Breast epithelium (tissue), 4 donors: Measurements from ENCODE around the gene GAD2. TPM values are rescaled to one million over a fixed set of nuclear protein-coding genes. Genes with fewer than 3 reads are reported as not detected.

ENCODE experiments used
- DNase-seq, 2 donors: peaks; one replicate each; pipeline ENCODE4 v3.0.0-alpha.2; 2019; ENCODE audit warnings: low spot score in 2 of 2
- H3K27ac ChIP-seq, 2 donors: fragments of 200-600 bp; sonication (generic) in 1 of 2; one replicate each; pipeline ENCODE4 v1.5.1; 2016 to 2019; ENCODE audit warnings: mild to moderate bottlenecking in 1 of 2
- H3K27me3 ChIP-seq, 2 donors: fragments of 200-600 bp; sonication (generic) in 1 of 2; one replicate each; pipeline versions ENCODE4 v1.5.1 to v1.6.0; 2017 to 2019; ENCODE audit warnings: control low read depth in 1 of 2, mild to moderate bottlenecking in 1 of 2
- H3K36me3 ChIP-seq: fragments of 200-600 bp; one replicate; pipeline ENCODE4 v1.5.1; 2019
- H3K4me1 ChIP-seq, 2 donors: fragments of 200-600 bp; sonication (generic); one replicate each; pipeline ENCODE4 v1.5.1; 2016 to 2019; ENCODE audit warnings: control low read depth in 1 of 2
- H3K4me3 ChIP-seq, 3 donors: fragments of 200-600 bp; sonication (generic); 1 replicate in 2 of 3; 2 replicates in 1 of 3; pipeline ENCODE4 v1.5.1; 2016 to 2019; ENCODE audit warnings: mild to moderate bottlenecking in 3 of 3, moderate library complexity in 2 of 3
- H3K9me3 ChIP-seq, 2 donors: fragments of 200-600 bp; sonication (generic) in 1 of 2; one replicate each; pipeline ENCODE4 v1.5.1; 2016 to 2019; ENCODE audit warnings: control low read depth in 1 of 2
- POLR2A ChIP-seq: fragments of 450-650 bp; IDR thresholded peaks from one replicate; pipeline ENCODE4 v1.6.1; 2016; ENCODE audit warnings: antibody characterized with exemption, mild to moderate bottlenecking, moderate library complexity
- POLR2AphosphoS5 ChIP-seq, 3 donors: sonication (generic); formaldehyde crosslinking; IDR thresholded peaks; one replicate each; pipeline ENCODE4 v1.6.1; 2017; ENCODE audit warnings: antibody characterized with exemption in 3 of 3
- intact Hi-C: fragments of 100-400 bp; cut with DNase I; formaldehyde crosslinking; loops from one replicate; pipeline ENCODE4 v1.15.1; 2023; ENCODE audit warnings: low total_unique reads
- total RNA-seq, 3 donors: library from RNA; depleted of rRNA; stranded (reverse); fragments of >200 nt; gene quantifications; one replicate each; pipeline ENCODE4 v1.1.0, GENCODE V29; 2016
- TF ChIP-seq, protein P1 (sequence below), 3 donors: fragments of 450-650 bp; IDR thresholded peaks; one replicate each; pipeline ENCODE4 v1.5.1; 2016 to 2017; ENCODE audit warnings: antibody characterized with exemption in 3 of 3, mild to moderate bottlenecking in 3 of 3, moderate library complexity in 3 of 3

GAD2 gene
- total RNA-seq, 3 donors from 2014 or later = not detected

DNA sequence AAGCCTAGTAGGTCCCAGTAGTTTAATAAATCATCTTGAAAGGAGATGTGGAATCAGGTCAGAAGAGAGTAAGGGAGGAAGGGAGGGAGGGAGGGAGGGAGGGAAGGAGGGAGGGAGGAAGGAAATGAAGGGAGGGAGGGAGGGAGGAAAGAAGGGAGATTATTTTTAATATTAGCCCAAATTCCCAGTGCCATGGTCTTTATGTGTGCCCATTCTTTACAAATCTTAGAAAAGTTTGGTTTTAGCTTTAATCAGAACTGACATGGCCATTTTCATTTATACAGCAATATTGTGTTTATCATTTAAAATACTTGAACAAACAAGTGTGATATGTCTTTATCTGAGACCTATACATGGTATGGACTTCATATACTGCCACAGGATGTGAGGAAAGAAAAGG lies 86.8 kb downstream of the GAD2 start:
- Histone ChIP-seq H3K27me3 (no peaks in the 10 kb centered on the region), H3K36me3 (no peaks in the 10 kb centered on the region), H3K27ac (no peak overlapping the region), H3K4me1 (no peaks in the 10 kb centered on the region), H3K4me3 (no peak overlapping the region), H3K9me3 (no peaks in the 10 kb centered on the region)
- no peak for DNase-seq
- TF ChIP-seq POLR2A = no peak
- TF ChIP-seq, protein P1, sequence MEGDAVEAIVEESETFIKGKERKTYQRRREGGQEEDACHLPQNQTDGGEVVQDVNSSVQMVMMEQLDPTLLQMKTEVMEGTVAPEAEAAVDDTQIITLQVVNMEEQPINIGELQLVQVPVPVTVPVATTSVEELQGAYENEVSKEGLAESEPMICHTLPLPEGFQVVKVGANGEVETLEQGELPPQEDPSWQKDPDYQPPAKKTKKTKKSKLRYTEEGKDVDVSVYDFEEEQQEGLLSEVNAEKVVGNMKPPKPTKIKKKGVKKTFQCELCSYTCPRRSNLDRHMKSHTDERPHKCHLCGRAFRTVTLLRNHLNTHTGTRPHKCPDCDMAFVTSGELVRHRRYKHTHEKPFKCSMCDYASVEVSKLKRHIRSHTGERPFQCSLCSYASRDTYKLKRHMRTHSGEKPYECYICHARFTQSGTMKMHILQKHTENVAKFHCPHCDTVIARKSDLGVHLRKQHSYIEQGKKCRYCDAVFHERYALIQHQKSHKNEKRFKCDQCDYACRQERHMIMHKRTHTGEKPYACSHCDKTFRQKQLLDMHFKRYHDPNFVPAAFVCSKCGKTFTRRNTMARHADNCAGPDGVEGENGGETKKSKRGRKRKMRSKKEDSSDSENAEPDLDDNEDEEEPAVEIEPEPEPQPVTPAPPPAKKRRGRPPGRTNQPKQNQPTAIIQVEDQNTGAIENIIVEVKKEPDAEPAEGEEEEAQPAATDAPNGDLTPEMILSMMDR (IDR thresholded peaks at IDR 0.05) = no peak
- TF ChIP-seq POLR2AphosphoS5 (IDR thresholded peaks at IDR 0.05) = no peak
- intact Hi-C loops = no loop called here

DNA sequence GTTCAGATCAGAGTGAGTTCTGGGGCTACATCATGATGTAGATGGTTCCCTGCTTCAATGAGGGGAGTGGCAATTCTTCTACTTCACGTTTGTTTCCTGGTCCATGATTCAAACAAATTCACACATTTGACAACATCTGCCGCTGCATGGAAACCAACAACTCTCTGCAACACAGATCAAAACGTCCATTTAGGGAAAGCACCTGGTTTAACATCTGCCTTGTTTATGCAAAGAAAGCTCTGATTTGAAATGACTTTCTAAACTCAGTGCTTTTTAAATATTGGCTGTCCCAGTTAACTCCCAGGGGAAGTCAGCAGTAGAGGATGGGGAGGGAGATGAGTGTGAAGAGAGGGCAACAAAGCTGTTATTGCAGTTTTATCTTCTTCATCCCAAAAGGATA lies 93.8 kb downstream of the GAD2 start:
- TF ChIP-seq, protein P1 (IDR thresholded peaks at IDR 0.05) = no peak
- no peak for TF ChIP-seq POLR2A
- TF ChIP-seq POLR2AphosphoS5 (IDR thresholded peaks at IDR 0.05) = no peak
- DNase-seq = no peak

DNA sequence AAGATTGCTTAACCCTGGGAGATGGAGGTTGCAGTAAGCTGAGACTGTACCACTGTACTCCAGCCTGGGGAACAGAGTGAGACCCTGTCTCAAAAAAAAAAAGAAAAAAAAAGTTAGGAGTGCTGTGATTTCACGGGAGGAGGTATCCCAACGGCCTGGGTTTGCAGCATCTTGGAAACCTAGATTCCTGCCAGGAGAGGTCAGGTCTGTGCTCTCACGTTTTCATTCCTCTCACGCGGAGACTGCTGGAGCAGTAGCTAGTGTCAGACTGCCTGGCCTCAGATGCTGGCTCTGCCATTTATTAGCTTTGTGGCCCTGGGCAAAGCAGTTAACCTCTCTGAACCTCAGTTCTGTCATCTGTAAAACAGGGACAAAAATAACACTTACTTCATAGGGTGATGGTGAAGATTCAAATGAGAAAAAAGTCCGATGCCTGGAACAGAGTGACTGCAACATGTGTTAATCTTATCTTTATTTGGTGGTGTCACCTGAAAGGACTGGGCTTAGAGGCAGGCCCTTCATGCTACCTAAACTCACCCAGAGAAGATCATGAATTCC lies 94.9 kb downstream of the GAD2 start:
- Histone ChIP-seq H3K36me3 (no peaks in the 10 kb centered on the region), H3K4me1 (no peaks in the 10 kb centered on the region), H3K9me3 (no peaks in the 10 kb centered on the region), H3K27ac (no peak overlapping the region), H3K4me3 (no peak overlapping the region), H3K27me3 (peaks cover 0 to 3% of the 10 kb centered on the region in 2 donors)
- TF ChIP-seq POLR2AphosphoS5 (IDR thresholded peaks at IDR 0.05) = no peak
- no peak for TF ChIP-seq POLR2A
- TF ChIP-seq, protein P1 (IDR thresholded peaks at IDR 0.05) = no peak
- intact Hi-C loops = no loop called here
- DNase-seq = no peak

More for the DNA sequence above, 93.8 kb downstream of the GAD2 start:
- no peaks in the 10 kb centered on the region for H3K4me1 ChIP-seq
- H3K36me3 ChIP-seq = no peaks in the 10 kb centered on the region
- no peak overlapping the region for H3K4me3 ChIP-seq
- no peaks in the 10 kb centered on the region for H3K9me3 ChIP-seq
- peaks cover 0 to 3% of the 10 kb centered on the region in 2 donors for H3K27me3 ChIP-seq
- intact Hi-C loops = no loop called here
- H3K27ac ChIP-seq = no peak overlapping the region

DNA sequence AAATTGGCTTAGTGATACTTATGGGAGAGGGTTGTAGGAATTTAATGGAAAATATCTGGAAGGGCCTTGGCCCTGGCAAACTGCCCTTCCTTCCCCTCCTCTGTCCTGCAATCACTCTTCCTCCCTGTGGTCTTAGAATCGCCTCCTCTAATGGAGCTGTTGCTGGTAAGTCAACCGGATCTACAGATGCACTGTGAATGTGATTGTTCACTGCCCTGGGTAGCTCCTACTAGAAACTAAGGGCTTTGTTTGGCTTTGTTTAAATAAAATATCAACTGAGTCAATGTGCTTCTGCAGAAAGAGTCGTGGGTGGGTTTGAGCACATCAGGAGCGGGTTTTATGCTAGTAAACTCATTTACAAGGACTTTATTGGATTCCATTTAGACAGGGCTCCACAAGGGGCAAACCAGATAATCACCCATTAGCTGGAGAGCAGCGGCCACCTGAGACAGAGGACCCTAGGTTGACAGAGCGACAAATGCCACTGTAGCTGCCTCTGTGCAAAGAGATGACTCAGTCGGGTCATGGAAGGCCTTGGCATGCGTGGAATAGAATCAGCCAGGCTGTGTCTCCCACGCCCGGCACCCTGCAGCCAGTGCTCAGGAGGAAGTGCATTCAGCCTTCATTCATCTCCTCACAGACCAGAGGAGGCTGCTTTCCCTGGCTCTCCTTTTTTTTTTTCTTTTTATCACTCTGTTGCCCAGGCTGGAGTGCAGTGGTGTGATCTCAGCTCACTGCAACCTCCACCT lies 97.9 kb downstream of the GAD2 start:
- intact Hi-C loops = no loop called here
- TF ChIP-seq POLR2AphosphoS5 (IDR thresholded peaks at IDR 0.05) (no peak), POLR2A (no peak)
- TF ChIP-seq, protein P1 (IDR thresholded peaks at IDR 0.05) = no peak

DNA sequence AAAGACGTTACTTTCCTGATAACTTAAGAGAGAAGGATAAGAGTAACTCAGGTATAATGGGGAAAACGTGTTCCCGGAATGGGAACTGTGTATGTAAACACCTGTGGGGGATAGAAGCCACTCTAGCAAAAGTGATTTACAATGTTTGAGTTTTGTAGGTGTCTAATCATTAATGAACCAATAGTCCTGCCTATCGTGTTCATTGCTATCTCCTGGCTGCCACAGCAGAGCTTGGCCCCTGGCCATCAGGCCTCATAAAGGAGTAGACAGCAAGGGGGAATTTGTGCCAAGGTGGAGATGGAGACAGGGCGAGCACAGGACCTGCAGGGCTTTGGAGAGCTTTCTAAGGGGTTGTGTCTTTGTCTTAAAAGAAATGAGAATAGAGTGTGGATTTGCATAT lies 102.1 kb downstream of the GAD2 start:
- no peaks in the 10 kb centered on the region for H3K9me3 ChIP-seq
- H3K27ac ChIP-seq = no peak overlapping the region
- intact Hi-C loops = no loop called here
- no peak for DNase-seq
- no peak overlapping the region for H3K4me3 ChIP-seq
- TF ChIP-seq, protein P1 (IDR thresholded peaks at IDR 0.05) = no peak
- TF ChIP-seq POLR2AphosphoS5 (IDR thresholded peaks at IDR 0.05) = no peak
- no peak for TF ChIP-seq POLR2A
- no peaks in the 10 kb centered on the region for H3K27me3 ChIP-seq
- no peaks in the 10 kb centered on the region for H3K4me1 ChIP-seq
- H3K36me3 ChIP-seq = no peaks in the 10 kb centered on the region

More for the DNA sequence above, 97.9 kb downstream of the GAD2 start:
- Histone ChIP-seq H3K36me3 (no peaks in the 10 kb centered on the region), H3K9me3 (no peaks in the 10 kb centered on the region), H3K27ac (no peak overlapping the region), H3K27me3 (peaks cover 0 to 3% of the 10 kb centered on the region in 2 donors), H3K4me3 (no peak overlapping the region), H3K4me1 (no peaks in the 10 kb centered on the region)
- DNase-seq = no peak
